Bone marrow (tissue), 2 donors: ENCODE data around the gene AVP.
A peak's percentile ranks its signal among the peaks of the same experiment; 100 is the strongest.

Experiments used
- DNase-seq, 2 donors: peaks; one replicate each; lab custom pipeline; 2025; lab: John Stamatoyannopoulos, UW

The AVP gene

DNA sequence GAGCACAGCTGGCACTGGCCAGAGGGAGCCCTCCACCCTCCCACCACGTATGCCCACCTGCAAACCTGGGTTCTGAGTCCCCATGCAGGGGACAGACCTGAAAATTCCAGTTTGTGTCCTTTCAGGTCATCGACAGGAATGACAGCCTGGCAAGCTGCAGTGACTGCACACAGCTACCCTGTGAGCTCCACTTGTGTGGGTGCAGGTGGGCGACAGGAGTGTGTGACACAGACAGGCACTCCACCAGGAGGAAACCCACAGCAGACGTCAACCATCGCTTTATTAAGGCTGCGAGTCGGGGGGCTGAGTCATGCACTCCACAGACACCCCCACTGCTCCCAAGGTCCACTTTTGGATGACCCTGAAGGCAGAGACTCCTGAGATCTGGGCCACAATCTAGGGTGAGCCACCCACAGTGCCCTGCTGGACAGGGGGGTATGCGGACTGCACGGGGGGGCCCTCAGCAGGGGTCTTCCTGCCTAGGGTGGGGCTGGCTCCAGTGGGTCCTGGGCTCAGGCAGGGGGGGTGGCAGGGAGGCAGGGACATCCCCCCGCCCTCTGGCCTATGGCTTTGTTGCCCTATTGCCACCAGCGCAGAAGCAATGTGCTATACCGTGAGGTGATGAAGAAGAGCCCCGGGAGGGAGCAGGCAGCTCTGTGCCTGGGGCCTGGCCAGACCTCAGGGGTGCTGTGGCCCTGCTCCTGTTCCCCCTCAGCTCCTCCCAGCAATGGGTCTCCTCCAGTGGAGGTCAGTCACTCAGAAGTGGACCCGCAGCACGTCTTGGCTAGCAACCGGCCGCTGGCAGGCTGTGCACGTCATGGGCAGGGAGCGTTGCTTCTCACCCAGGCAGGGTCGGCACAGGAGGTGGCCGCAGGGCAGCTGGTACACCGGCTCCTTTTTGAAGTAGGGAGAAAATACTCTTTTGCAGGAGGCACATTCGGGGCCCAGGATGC is 25.1 kb upstream of the AVP start:
- no peak for DNase-seq

DNA sequence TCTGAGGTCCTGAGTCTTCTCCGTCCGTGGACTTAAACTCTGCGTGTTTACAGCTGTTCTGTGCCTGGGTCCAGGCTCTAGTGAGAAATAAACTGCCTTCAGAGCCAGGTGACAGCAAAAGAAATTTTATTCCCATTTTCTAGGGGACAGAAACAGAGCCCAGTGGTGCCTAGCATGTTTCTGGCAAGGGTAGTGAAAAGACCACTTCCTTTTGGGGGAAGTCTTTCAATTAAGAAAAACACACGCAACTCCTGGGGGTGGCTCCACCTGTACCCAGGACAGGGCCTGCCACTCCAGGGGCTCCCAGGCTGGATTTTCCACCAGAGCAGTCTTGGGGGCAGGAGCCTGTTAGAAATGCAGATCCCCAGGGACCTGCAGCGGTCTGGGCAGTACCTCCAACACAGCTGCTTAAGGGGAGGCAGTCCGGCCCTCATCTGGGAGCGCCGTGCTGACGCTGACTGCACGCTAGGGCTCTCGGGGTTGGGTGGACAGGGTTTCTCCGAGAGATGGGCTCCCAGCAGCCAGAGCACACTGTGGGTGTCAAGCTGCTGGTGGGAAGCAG is 23.0 kb upstream of the AVP start:
- no peak for DNase-seq

DNA sequence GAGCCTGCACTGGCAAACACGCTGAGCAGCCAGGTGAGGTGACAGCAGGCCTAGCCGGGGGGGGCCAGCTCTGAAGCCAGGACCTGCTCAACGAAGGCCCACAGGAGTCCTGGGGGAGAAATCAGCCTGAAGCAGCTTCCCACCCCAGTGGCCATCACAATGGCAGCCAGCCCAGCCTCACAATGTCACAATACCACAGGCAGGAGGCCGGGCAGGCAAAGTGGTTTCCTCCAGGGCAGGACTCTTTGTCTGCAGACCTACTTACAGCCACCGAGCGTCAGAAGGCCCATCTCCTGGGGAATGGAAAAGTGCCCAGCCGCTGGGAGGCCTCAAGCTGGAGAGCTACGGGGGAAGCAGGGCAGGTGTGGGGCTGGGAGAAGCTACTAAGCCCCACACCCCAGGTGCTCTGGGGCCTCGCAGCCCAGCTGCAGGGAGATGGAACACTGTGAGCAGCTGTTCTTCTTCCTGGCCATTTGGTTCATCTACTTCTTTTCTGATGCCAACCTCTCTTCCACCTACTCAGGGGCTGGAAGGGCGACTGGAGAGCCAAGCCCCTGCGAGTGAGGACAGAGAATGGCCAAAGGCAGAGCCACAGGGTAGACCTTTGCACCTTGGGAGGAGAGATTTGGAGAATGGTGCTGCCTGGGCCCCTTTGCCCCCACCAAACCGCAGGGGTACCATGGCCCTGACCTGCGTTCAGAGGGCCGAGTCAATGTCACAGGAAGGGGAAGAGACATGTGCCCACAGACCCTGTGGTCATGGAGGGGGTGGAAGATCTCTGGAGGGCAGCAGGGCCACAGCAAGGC is 22.3 kb upstream of the AVP start:
- no peak for DNase-seq

DNA sequence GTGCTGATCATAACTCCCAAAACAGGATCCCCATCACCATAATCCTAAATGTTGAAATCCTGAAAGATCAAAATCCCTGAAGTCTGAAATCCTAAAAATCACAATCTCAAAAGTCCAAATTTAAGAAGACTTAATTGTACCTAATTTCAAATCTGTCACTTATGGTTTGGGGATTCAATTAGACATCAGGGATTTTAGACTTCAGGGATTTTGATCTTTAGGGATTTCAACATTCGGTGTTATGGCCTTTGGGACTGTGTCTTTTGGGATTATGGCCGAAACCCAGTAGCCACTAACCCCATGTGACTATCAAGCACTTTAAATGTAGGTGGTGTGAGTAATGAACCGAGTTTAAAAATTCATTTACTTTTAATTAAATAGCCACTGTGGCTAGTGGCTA is 21.7 kb upstream of the AVP start:
- DNase-seq = no peak

DNA sequence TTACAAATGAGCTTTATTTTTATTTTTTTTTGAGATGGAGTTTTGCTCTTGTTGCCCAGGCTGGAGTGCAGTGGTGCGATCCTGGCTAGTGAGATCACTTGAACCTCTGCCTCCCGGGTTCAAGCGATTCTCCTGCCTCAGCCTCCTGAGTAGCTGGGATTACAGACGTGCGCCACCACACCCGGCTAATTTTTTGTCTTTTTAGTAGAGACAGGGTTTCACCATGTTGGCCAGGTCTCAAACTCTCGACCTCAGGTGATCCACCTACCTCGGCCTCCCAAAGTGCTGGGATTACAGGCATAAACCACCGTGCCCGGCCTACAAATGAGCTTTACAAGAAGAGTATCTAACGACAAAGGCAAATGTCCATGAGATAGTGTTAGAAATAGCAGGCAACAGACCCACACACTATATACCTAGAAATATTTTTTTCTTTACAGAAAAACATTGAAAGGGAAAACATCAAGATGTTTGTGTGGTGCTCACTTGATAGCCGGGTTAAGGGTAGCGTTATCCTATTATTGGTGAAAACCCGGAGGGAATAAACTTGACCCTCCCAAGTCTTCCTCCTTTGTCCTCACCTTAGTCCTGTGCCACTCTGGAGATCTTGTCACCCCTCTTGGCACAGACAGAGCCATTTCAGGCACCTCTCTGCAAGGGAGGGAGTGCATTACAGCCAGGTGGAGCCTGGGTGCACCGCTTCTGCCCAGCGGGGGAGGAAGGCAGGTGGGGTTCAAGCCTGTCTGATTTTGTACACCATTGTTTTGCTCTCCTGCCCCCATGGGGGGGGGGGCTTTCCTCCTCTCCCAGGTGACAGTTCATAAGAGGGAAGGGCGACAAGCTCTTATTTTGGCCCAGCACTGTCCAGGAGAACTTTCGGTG is 21.0 kb upstream of the AVP start:
- no peak for DNase-seq

DNA sequence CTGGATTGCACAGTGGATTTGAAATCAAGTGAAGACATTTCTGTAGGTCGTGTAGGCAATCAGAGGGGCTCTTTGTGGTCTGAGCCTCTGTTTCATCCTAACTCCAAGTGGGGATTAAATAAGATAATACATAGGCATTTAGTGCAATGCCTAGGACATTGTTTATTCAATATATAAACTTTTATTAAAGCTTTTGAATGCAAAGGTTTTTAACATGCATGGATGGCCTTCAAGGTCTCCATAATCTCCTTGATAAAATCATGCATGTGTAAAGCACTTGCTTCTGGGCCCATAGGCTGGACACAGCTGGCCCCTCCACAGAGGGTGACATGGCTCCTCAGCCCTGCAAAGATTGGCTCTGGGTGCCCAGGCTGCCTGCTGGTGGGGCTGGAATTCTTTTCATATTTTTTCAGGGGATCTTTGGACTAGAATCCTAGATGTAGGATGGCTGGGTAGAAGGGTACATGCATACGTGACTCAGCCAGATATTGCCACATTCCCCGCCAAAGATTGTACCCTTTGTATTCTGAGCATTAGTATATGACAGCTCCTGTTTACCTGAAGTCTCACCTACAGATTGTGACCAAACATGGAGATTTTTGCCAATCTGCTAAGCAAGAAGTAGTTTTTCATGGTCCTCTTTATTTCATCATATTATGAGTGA is 19.0 kb upstream of the AVP start:
- DNase-seq = no peak

DNA sequence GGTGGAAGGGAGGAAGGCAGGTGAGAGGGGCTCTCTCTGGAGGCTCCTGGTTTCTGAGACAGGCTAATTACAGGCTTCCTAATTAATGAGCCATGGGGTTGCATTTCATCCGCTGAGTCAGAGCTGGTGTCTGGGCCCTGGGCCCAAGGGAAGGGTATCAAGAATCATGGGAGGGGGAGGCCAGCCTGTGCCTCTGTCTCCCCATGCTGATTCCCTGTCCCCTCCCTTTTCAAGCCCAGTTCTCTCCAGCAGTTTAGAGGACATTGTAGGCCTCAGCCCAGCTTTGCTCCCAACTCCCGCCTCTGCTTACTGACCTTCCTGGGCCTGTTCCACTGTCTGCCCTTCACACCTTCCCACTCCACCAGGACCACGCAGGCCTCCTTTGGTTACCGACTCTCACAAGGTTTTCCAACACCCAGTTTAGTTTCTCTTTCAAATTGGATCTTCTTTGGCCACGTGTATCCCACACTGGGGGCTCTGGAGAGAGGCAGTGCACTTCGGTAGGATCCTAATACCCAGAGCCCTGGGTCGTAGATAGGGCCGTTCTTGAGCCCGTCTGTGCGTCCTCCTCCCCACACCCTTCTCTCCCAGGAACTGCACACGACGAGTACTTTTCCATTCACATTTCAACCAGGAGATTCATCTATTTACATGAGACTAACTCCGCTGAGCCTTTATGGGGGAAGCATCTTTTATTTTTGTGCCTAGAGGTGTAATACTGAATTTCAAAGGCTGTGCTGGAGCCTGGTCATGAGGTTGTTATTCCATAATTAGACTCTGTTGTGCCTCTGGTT is 18.2 kb upstream of the AVP start:
- DNase-seq = no peak

DNA sequence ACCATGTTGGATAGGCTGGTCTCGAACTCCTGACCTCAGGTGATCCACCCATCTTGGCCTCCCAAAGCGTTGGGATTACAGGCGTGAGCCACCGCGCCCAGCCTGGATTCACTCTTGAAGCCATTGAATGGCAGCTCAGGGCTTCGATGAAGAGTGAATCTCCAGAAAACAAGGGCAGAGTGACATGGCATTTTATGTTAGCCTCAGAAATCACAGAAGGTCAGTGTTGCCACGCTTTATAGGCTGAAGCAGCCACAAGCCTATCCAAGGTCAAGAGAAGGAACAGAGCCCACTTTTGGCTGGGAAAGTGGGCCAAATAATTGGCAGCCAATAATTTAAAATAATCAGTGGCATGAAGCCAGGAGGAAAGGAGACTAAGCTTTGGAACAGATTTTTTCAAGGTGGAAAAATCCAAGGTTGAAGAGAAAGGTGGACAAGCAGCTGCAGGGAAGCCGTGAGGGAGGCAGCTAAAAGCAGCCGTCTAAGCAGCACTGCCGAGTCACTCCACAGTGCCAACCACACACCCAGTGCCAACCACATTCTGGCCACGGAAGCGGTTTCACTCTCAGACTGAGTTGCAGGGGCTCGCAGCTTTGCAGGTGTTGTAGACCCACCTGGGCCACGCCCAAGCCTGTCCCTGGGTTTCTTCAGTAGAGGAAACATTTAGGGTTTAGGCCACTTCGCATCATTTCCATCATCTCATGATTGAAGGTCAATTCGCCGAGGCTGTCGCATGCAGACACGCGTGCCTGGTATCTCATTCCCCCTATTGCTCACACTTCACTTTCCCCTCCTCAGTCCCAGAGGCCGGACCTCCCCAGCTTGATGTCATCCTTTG is 17.4 kb upstream of the AVP start:
- no peak for DNase-seq

DNA sequence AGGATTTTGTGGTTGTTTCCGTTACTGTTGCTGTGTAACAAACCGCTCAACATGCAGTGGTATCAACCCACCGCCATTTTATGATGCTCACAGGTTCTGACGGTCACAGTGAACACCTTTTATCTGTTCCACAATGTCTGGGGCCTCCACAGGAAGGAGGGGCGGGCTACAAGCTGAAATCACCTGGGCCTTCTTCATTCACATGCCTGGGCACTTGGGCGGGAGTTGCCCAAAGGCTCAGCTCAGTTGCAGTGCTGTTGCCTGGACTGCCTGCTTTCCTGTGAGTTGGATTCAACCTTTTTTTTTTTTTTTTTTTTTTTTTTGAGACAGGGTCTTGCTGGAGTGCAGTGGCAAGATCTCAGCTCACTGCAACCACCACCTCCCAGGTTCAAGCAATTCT is 16.7 kb upstream of the AVP start:
- no peak for DNase-seq

DNA sequence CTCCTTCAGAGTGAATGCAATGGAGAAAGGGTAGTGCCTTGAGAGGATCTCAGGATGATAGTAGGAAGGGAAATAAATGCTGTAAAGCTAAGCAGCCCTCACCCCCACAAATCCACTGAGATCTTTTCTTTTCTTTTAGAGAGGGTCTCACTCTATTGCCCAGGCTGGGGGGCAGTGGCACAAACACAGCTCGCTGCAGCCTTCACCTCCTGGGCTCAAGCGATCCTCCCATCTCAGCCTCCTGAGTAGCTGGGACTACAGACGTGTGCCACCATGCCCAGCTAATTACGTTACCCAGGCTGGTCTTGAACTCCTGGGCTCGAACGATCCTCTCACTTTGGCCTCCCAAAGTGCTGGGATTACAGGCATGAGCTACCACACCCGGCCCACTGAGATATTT is 16.0 kb upstream of the AVP start:
- DNase-seq = no peak

DNA sequence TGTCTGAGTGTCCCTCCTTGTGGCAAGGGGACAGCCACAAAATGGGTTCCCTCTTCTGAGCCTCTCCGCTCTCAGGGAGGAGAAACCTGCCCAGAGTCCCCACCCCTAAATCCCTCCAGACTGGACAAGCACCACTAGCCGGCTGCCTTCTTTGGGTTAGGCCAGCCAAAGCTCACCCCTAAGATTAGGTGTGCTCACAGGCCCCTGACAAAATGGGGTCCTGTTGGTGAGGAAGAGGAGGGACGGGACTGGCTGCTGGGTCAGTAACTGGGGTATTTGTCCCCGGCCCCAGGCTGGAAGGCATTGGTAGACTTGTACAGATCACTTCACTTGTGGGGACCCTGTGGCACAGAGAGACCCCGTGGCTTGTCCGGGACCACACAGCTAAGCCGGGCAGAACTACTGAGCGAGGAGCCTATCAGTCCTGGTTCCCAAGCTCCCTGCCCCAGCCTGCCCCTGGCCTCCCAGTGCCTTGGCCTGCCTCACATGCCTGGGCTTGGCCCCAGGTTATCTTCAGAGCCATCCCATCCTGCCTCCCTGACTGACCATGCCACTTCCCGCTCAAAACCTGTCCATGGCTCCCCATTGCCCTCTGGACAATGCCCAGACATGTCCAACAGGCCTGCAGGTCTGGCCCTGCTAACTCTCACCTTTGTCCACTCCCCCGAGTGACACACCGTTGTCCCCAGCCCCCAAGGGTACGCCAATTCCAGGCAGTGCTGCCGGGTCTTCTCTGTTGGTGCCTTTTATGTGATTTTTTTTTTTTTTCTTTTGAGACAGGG is 10.5 kb upstream of the AVP start:
- no peak for DNase-seq

DNA sequence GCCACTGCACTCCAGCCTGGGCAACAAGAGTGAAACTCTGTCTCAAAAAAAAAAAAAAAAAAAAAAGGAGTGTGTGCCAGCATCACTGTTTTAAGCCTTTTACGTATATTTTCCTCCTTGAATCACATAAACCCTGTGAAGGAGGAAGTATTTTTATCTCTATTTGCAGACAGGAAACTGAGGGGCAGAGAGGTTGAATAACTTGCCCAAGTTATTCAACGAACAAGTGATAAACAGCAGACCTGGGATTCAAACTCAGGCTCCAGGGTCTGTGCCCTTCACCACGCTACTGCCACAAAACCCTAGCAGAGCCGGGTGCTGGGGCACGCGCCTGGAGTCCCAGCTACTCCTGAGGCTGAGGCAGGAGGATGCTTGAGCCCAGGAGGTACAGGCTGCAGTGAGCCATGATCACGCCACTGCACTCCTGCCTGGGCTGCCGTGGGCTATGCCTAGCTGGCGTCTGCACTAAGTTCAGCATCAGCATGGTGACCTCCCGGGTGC is 9.4 kb upstream of the AVP start:
- DNase-seq = peak in 1 of 2 donors; percentile 94

DNA sequence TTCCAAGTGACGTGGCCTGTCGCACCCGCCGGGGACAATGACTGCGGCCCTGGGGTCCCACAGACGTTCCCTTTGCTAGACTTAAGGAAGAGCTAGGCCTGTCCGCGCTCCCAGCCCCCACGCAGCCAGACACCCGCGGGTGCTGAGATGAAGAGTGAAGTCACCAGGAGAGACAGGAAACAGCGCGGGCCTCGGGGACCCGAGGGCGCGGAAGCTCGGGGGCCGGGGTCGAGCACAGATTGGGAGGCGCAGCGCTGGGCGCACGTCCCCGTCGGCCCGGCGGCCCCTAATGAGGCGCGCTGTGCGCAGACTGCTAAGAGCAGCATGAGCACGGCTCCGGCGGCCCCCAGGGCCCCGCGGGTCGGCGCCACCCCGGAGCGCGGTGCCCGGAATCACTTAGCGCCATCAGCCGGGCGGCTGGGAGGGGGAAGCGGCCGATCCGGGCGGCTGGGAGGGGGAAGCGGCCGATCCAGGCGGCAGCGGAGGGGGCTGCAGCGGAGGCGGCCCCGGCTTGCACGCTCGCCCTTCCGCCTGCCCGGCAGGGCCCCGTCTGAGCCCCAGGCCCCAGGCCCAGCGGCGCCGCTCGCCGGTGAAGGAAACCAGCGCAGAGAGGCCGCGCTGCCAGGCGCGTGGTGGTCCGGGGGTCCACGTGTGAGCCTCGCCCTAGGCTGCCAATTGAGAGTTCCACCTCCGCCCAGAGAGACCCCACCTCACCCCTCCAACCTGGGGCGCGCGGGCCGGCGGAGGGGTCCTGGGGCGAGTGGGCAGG is 8.3 kb upstream of the AVP start:
- peak in 1 of 2 donors; percentile 83 for DNase-seq

DNA sequence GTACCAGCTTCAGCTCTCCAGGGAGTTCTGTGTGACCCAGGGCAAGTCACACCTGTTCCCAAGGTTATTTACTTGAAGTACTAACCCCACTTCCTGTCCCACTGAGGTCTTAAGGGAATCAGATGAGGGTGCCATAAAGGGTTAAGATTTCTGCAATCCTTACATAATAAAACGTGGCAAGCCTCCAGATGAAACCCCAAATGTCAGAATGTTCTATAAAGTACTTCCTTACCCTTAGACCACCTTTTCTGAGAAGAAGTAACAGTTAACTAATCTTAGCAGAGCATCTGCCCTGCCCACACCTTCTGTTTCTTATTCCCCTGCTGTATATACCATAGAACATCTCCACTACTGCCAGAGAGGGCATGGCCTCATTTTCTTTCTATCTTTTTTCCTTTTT is 6.0 kb upstream of the AVP start:
- peak in 1 of 2 donors; percentile 87 for DNase-seq

DNA sequence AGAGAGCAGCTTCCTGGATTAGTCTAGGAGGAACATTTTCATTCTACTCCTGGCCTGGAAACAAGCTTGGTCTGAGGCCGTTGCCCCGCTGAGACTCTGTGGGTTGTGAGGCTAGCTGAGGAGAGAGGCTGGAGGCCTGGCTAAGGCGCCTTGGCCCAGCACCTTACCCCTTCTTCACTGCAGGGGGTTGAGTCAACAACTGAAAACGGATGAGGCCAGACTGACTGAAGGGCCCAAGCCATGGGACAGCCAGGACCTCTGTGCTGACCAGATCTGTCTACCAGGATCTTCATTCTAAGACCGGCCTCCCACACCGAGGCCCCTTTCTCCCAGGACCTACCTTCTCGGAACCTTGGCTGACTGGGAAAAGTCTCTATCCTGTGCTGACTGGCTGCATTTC is 3.5 kb upstream of the AVP start:
- DNase-seq = no peak

DNA sequence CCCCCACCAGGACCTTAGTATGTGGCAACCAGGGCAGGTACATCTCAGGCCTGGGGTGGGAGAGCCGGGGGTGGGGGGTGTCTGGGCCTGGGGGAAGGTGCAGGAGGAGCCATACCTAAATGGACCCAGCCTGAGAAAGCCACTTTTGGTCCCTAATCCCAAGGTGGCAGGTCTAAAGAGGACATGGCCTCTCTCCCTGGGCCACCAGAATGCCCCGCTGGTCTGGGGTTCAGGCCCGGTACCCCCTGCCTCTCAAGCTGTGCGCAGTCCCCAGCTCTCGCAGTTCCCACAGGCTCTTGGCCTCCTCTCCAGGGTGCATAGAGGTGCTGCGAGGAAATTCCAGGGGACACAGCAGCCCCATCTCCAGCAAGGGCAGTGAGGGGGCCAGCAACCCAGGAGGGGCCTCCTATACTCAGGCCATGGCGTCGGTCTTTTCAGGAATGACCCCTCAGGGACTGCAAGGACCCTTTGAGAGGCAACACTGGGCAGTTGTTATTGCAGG is 1.1 kb upstream of the AVP start:
- no peak for DNase-seq

DNA sequence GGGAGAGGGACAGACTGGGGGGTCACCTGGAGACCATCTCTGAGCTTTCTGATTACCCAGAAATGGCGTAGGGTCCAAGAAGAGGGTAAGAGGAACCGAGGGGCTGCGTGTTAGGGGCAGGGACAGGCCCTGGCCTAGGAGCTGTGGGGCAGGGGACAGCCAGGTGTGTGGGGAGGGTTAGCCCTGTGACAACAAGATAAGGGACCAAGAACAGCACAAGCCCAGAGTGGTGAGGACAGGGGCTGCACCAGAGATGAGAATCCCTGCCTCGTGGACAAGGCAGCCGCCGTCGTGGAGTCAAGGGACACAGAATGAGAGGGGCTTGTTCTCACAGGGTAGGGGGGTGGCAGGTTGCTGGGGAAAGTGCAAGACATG is 449 bp upstream of the AVP start:
- DNase-seq = no peak
